Measurements from ENCODE around the gene GNL2.

The GNL2 gene

GRCh38 chr1:37599940-37600339 lies 4.2 kb upstream of the GNL2 start:
- H3K4me1 ChIP-seq (ENCODE audit: insufficient read depth, low read length, severe bottlenecking): peaks cover 5% of the 10 kb centered on the region
- TF ChIP-seq EZH2 (IDR thresholded peaks at IDR 0.05; ENCODE audit: borderline replicate concordance, low read length) (no peak), CTCF (IDR thresholded peaks at IDR 0.05; ENCODE audit: low read length) (no peak)
- no peaks in the 10 kb centered on the region for H3K9me3 ChIP-seq (ENCODE audit: low read length)
- H3K9ac ChIP-seq (ENCODE audit: low read length): no peak overlapping the region
- H3K4me3 ChIP-seq (ENCODE audit: low read depth, low read length, poor library complexity, severe bottlenecking): no peak overlapping the region
- H3K36me3 ChIP-seq (ENCODE audit: insufficient read depth, low read length): no peaks in the 10 kb centered on the region
- H3K4me2 ChIP-seq (ENCODE audit: low read length): no peak overlapping the region
- H3K79me2 ChIP-seq (ENCODE audit: insufficient read depth, low read length): peaks cover 6% of the 10 kb centered on the region
- no peak overlapping the region for H2AFZ ChIP-seq (ENCODE audit: low read length)
- no peak overlapping the region for H3K27ac ChIP-seq (ENCODE audit: low read depth, low read length, poor library complexity, severe bottlenecking)
- no peaks in the 10 kb centered on the region for H3K9me2 ChIP-seq (ENCODE audit: low read depth, low read length)
- H3K27me3 ChIP-seq (ENCODE audit: insufficient read depth, low read length): no peaks in the 10 kb centered on the region
- no peaks in the 10 kb centered on the region for H3F3A ChIP-seq (ENCODE audit: insufficient read depth, low read length)
- no peaks in the 10 kb centered on the region for H4K20me1 ChIP-seq (ENCODE audit: insufficient read depth, low read length)

GRCh38 chr1:37596182-37596667 lies 488 bp upstream of the GNL2 start:
- Histone ChIP-seq H3K9me3 (ENCODE audit: low read length) (no peaks in the 10 kb centered on the region), H3K9ac (ENCODE audit: low read length) (peak overlapping the region; percentile 43), H3K27me3 (ENCODE audit: insufficient read depth, low read length) (no peaks in the 10 kb centered on the region), H3K9me2 (ENCODE audit: low read depth, low read length) (no peaks in the 10 kb centered on the region), H4K20me1 (ENCODE audit: insufficient read depth, low read length) (no peaks in the 10 kb centered on the region), H3F3A (ENCODE audit: insufficient read depth, low read length) (no peaks in the 10 kb centered on the region), H3K4me1 (ENCODE audit: insufficient read depth, low read length, severe bottlenecking) (peaks cover 17% of the 10 kb centered on the region), H3K79me2 (ENCODE audit: insufficient read depth, low read length) (peaks cover 32% of the 10 kb centered on the region), H3K4me3 (ENCODE audit: low read depth, low read length, poor library complexity, severe bottlenecking) (peak overlapping the region; percentile 80), H3K27ac (ENCODE audit: low read depth, low read length, poor library complexity, severe bottlenecking) (no peak overlapping the region), H2AFZ (ENCODE audit: low read length) (no peak overlapping the region), H3K36me3 (ENCODE audit: insufficient read depth, low read length) (peaks cover 28% of the 10 kb centered on the region), H3K4me2 (ENCODE audit: low read length) (peak overlapping the region; percentile 84)
- TF ChIP-seq EZH2 (IDR thresholded peaks at IDR 0.05; ENCODE audit: borderline replicate concordance, low read length) (no peak), CTCF (IDR thresholded peaks at IDR 0.05; ENCODE audit: low read length) (no peak)

GRCh38 chr1:37593726-37594125 lies 2.0 kb downstream of the GNL2 start:
- H3K36me3 ChIP-seq (ENCODE audit: insufficient read depth, low read length): peaks cover 51% of the 10 kb centered on the region
- TF ChIP-seq CTCF (IDR thresholded peaks at IDR 0.05; ENCODE audit: low read length): no peak
- TF ChIP-seq EZH2 (IDR thresholded peaks at IDR 0.05; ENCODE audit: borderline replicate concordance, low read length): no peak

More at GRCh38 chr1:37593726-37594125, 2.0 kb downstream of the GNL2 start:
- Histone ChIP-seq H4K20me1 (ENCODE audit: insufficient read depth, low read length) (no peaks in the 10 kb centered on the region), H2AFZ (ENCODE audit: low read length) (no peak overlapping the region), H3K27ac (ENCODE audit: low read depth, low read length, poor library complexity, severe bottlenecking) (no peak overlapping the region), H3K4me3 (ENCODE audit: low read depth, low read length, poor library complexity, severe bottlenecking) (peak overlapping the region; percentile 80), H3K4me2 (ENCODE audit: low read length) (peak overlapping the region; percentile 84; the same call in 1 of the 2 replicates), H3K9ac (ENCODE audit: low read length) (no peak overlapping the region; the same call in 1 of the 2 replicates), H3F3A (ENCODE audit: insufficient read depth, low read length) (no peaks in the 10 kb centered on the region), H3K79me2 (ENCODE audit: insufficient read depth, low read length) (peaks cover 32% of the 10 kb centered on the region), H3K9me3 (ENCODE audit: low read length) (no peaks in the 10 kb centered on the region), H3K9me2 (ENCODE audit: low read depth, low read length) (no peaks in the 10 kb centered on the region), H3K4me1 (ENCODE audit: insufficient read depth, low read length, severe bottlenecking) (peaks cover 17% of the 10 kb centered on the region), H3K27me3 (ENCODE audit: insufficient read depth, low read length) (no peaks in the 10 kb centered on the region)
